Sciatic nerve (tissue), 2 donors: ENCODE data around the gene AGPAT4. TPM values are rescaled to one million over a fixed set of nuclear protein-coding genes. Genes with fewer than 3 reads are reported as not detected.
"Not testable (repeated sequence)": the region's sequence is repeated elsewhere in the genome, so short reads cannot be mapped to it uniquely, and the experiment has no call there.

ENCODE experiments used
- ATAC-seq: fragments of 200-7000 bp; cut with Tn5 transposase; one replicate; pipeline ENCODE4 v1.9.1; 2020; ENCODE audit warnings: mild to moderate bottlenecking, moderate library complexity
- DNase-seq: peaks from one replicate; pipeline ENCODE4 v3.0.0-alpha.2; 2020; ENCODE audit warnings: low spot score
- intact Hi-C: fragments of 100-400 bp; cut with DNase I; formaldehyde crosslinking; loops from one replicate; pipeline ENCODE4 v1.14.2; 2022
- total RNA-seq: library from RNA; stranded (reverse); fragmentation: NEBNext Ultra II Directional; extraction: Animal tissue kit (Norgen Biotek cat#: 25700); gene quantifications from one replicate; pipeline ENCODE4 v1.2.1, GENCODE V29; 2021
- donor health status: DM: no; HTN: no; CAD: no.
- donor health status: DM: no; HTN: no; CAD: no.

AGPAT4 gene
- total RNA-seq, 1 donor from 2014 or later: 25.7 TPM

DNA sequence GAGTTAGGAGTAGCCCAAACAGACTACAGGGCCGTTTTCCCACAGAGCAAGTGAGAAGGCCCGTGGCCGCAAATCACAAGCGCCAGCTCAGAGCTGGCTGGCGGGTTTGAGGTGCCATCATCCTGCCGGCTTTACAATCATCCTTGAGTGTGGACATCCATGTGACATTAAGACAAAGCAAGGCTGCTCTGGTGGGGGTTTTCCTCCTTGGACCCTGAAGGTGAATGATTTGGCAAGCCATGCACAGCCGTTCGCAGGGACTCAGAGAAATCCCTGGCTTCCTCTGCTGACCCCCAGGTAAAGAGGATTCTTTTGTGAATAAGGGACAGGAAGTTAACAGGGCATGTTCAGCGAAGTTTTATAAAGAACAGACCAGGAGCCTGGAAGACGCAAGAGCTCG is 137.2 kb downstream of the AGPAT4 start:
- intact Hi-C loops: no loop called here

GRCh38 chr6:161135695-161136591 is 137.9 kb downstream of the AGPAT4 start:
- DNase-seq (no peak), ATAC-seq (no peak)
- intact Hi-C loops: no loop called here

More for the DNA sequence above, 137.2 kb downstream of the AGPAT4 start:
- DNase-seq: no peak
- ATAC-seq: no peak

DNA sequence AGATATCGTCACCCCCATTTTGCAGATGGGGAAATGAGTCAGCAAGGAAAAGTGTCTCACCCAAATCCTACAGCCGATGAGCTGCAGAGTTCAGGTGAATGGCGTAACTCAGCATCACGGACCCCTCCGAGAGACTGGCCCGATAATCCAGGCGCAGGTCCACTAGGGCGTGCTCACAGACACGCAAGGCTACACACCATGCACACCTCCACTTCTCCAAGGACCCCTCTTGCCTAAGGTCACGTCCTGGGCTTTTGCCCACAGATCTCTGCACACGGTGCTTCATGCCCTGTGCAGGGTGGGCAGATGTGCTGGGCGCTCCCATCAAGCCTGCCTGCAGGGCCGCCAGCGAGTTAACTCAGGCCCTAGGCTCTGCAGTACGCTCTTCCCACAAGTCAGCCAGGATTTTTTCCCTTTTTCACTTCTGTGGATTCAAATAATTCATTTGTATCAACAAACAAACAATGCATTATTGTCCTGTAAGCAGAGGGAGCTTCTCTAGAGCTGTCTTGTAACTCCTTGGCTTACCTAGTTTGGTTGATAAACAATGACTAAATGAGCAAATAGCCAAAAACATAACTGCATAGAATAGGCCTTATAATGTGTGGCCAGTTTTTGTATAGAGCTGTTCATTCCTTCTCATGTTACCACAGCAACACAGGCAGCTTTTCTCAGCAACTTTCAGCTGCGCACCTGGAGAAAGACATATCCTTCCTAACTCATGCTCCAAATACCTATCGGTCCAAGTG is 139.1 kb downstream of the AGPAT4 start:
- intact Hi-C loops: no loop called here
- ATAC-seq: no peak
- DNase-seq: no peak

- intact Hi-C loops: no loop called here
- ATAC-seq: no peak
- DNase-seq: no peak
These were observed 139.9 kb downstream of the AGPAT4 start for GRCh38 chr6:161133963-161134362.

DNA sequence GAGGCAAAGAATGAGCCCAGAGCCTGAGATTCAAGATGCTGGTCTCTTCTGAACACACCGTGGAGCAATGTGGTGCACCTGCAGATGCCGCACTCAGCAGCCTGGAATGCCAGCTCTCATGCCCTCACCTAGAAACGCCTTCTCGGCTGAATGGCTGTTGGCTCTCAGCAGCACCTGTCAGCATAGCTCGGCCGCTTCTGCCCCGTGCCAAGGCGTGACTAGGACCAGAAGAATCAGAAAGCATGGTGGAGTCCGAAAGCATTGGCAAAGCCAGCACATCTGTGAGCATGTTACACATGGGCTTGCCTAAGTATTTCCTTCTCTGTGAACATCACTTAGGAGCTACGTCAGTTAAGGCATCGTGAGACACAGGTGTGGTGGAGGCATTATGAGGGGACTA is 141.5 kb downstream of the AGPAT4 start:
- ATAC-seq (no peak), DNase-seq (no peak)
- intact Hi-C loops: no loop called here

GRCh38 chr6:161130967-161131766 is 142.7 kb downstream of the AGPAT4 start:
- no peak for ATAC-seq
- intact Hi-C loops: no loop called here
- no peak for DNase-seq

DNA sequence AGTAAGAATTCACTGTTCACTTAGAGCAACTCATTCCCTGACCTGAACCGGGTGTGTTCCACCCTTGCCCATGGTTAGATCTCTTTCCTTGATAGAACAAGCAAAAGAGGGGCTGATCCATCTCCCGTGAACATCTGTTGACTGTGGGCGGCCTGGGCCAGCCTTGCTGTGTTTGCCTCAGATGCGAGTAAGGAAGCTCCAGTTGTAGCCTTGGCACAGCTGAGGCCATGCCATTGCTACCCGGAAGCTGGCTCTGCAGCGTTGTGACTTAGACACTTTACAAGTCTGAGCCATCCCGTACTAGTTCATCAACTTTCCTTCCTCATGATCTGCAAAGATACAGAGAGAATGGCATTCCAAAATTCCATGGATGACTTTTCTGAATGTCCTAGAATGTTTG is 143.3 kb downstream of the AGPAT4 start:
- no peak for DNase-seq
- intact Hi-C loops: no loop called here
- no peak for ATAC-seq

DNA sequence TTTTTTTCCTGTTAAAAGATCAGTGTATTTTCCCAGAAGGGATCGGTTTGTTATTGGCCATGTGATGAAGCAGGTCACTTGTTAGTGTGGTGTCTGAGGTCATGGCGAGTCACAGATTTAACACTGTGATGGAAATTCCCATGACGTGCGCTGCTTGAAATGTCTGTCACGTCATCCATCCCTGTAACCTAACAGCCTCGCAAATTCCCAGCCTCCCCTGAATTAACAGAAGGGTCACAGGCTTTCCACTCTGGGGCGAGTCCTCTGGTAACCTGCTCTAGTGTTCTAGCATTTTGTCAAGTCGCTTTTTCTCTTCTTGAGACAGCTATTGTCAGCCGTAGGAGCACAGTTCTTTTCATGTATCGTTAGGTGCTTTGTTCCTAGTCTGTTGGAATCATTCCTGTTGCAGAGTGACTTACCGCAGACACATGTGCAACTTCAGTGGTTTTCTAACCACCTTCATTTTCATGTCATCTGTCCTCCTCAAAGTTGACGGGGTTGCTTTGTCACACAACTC is 145.1 kb downstream of the AGPAT4 start:
- intact Hi-C loops: no loop called here
- DNase-seq (no peak), ATAC-seq (no peak)

DNA sequence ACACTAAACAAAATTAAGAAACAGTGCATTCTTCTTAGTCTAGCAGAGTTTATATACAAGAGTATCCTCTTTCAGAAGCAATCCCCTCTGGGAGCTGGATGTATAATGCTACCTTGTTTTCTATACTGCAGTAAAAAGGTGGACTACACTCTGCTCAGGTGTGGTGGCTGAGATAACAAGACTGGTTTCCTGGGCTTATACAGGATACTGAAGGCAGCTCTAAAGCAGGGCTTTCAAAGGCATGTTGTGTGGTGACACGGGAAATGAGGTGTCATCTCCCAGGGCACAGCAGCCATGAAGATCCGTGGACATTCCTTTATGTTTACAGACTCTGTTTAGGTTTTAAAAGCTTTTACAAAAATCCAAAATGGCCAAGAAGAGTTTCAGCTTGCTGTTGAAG is 145.6 kb downstream of the AGPAT4 start:
- no peak for ATAC-seq
- no peak for DNase-seq
- intact Hi-C loops: no loop called here

- DNase-seq: no peak
- intact Hi-C loops: no loop called here
- ATAC-seq: no peak
These were observed 146.7 kb downstream of the AGPAT4 start for GRCh38 chr6:161127071-161127740.

- intact Hi-C loops: no loop called here
- no peak for ATAC-seq
- DNase-seq: no peak
These were observed 148.3 kb downstream of the AGPAT4 start for GRCh38 chr6:161125591-161125990.

DNA sequence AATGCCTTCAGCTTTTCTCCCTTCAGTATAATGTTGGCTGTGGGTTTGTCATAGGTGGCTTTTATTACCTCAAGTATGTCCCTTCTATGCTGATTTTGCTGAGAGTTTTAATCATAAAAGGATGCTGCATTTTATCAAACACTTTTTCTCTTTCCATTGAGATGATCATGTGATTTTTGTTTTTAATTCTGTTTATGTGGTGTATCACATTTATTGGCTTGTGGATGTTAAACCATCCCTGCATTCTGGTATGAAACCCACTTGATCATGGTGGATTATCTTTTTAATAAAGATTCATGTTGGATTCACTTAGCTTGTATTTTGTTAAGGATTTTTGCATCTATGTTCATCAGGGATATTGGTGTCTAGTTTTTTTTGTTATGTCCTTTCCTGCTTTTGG is 150.5 kb downstream of the AGPAT4 start:
- ATAC-seq, DNase-seq, intact Hi-C loops: not testable (repeated sequence)

DNA sequence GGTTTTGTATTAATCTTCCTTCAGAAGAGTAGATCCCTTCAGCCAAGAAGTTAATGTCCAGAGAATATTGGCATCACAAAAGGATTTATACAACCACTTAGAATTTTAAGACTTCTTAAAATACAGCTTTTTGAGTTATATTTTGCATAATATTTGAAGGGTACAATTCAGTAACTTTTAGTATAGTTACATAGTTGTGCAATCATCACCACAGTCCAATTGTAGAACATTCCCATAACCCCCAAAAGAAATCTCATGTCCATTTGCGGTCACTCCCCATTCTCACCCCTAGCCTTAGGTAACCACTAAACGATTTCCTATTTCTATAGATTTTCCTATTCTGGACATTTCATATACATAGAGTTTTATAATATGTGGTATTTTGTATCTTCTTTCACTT is 155.9 kb downstream of the AGPAT4 start:
- ATAC-seq (no peak), DNase-seq (no peak)
- intact Hi-C loops: no loop called here

DNA sequence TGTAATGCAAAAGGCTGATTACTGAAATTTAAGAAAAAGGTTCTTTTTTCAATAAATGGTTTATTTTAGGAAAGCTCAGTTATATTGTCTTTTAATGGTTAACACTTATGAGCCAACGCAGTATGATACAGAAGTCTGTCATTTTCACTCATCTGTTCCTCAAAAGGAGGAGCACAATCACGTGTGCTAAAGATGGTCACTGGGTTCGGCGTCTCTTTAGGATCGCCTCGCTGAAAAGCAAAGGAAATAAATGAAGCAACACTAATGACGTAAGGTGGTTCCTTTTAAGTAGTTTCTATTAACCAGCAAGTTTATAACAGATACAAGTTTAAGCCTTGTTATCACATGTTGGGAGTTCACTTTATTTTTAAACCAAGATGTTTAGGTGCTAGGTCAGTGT is 156.6 kb downstream of the AGPAT4 start:
- ATAC-seq (peak; percentile 77), DNase-seq (no peak)
- intact Hi-C loops: no loop called here

DNA sequence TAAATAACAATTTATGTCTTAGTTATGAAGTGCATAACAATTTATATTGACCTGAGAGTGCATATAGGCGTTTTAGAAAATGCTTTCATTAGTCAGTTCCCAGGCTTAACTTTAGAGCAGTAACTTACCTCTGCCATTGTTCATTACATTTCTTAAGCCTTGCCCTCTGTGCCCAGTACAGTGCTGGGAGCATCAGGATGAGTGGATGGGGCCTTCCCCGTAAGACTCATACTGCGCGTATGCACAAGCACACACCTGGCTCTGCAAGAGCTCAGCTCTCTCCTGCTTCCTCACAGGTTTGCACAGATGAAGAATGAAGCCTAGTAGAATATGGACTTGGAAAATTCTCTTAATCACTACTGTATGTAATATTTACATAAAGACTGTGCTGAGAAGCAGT is 157.3 kb downstream of the AGPAT4 start:
- no peak for ATAC-seq
- intact Hi-C loops: no loop called here
- no peak for DNase-seq

DNA sequence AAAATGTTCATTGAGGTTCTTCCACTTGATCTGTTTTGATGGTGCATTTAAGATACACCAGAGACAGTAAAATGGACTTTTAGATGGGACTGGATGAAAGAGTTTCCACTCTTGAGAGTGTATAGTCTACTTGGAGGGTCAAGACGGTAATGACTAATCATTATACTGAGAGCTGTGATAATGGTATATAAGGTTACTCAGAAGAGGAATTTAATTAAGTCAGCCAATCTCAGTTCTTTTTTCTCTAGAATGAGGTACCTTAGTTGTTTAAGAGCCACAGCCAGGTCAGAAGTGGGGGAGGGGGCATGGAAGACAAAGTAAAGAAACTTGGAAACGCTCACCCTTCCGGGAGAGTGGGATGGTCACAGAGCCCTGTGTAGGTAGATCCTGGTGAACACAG is 158.4 kb downstream of the AGPAT4 start:
- DNase-seq (no peak), ATAC-seq (no peak)
- intact Hi-C loops: no loop called here

DNA sequence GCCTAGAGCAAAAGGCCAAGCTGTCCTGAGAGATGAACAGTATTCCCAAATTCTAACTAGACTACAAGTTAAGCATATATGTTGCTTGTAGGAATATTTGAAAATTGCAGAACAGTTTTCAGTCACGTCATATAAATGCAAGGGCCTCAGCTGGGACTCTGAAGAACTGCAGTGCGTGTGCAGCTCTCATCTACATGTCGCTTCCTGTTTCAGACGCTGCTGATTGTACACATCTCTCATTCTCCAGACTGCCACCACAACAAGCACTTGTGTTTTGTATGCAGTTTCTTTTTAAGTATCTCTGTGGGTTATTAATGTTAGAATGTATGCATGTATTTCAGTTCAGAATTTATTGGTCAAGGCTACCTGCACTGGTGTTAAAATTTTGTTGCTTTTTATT is 162.6 kb downstream of the AGPAT4 start:
- intact Hi-C loops: no loop called here
- ATAC-seq (no peak), DNase-seq (no peak)

DNA sequence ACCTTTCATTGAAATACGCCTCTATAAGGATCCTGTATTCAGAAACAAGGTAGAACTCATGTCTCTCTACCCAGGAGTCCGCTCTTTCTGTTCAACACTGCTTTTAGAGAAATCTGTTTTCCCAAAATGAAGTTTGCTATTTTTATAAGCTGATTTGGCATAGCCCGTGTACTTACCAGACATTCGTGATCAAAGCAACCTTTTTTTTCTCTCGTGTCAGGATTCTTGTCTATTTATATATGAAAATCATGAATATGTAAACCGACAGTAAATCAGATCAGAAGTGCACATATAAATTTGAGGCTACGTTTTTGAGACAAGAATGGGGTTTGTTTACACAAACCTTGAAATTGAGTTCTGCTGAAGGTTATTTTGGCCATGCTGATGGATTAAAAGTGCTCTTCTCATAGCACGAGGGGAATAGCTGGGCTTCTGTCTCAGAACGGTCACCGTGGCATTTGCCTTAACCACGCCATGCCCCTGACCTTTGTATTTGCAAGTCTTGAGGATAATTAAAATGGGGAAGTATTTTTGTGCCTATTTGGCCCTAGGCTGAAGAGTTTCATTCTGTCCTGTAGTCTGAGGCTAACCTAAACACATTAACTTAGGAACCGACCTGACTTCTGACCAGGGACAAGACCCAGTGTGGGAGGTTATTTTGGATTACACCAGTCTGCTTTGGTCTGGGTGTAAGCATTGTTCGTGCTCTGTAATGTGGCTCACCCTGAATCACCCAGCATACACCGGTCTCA is 163.7 kb downstream of the AGPAT4 start:
- DNase-seq: no peak
- ATAC-seq: no peak
- intact Hi-C loops: no loop called here
